ENCODE data around the gene ERAP2.

The ERAP2 gene

GRCh38 chr5:96933764-96934707, 57.7 kb downstream of the ERAP2 start:
- DNase-seq = no peak

- peak; percentile 95 for DNase-seq
Measured at GRCh38 chr5:96934708-96935558, 58.6 kb downstream of the ERAP2 start.

- DNase-seq = peak; percentile 94
Measured at GRCh38 chr5:96935559-96936430, 59.5 kb downstream of the ERAP2 start, which contains the start of gene LNPEP. Gene LNPEP, plus strand, starts transcription at chr5:96936080. Its CDS starts 76 bp downstream, at chr5:96936156.

GRCh38 chr5:96936431-96937320, 60.4 kb downstream of the ERAP2 start:
- peak; percentile 56 for DNase-seq

- DNase-seq = no peak
Measured at GRCh38 chr5:96940586-96940985, 64.3 kb downstream of the ERAP2 start.

GRCh38 chr5:96941140-96941539, 64.8 kb downstream of the ERAP2 start:
- DNase-seq = no peak

GRCh38 chr5:96942078-96942477, 65.8 kb downstream of the ERAP2 start:
- no peak for DNase-seq

GRCh38 chr5:96942911-96943310, 66.6 kb downstream of the ERAP2 start:
- DNase-seq = no peak

GRCh38 chr5:96943799-96944198, 67.5 kb downstream of the ERAP2 start:
- no peak for DNase-seq

GRCh38 chr5:96945144-96945897, 69.0 kb downstream of the ERAP2 start:
- DNase-seq = no peak

GRCh38 chr5:96946381-96946780, 70.1 kb downstream of the ERAP2 start:
- no peak for DNase-seq

- DNase-seq = no peak
Measured at GRCh38 chr5:96952118-96952750, 75.9 kb downstream of the ERAP2 start.

GRCh38 chr5:96952974-96953730, 76.9 kb downstream of the ERAP2 start:
- DNase-seq = no peak

GRCh38 chr5:96957254-96958049, 81.2 kb downstream of the ERAP2 start:
- no peak for DNase-seq

GRCh38 chr5:96958977-96959376, 82.7 kb downstream of the ERAP2 start:
- DNase-seq = no peak

- DNase-seq = no peak
Measured at GRCh38 chr5:96961053-96961452, 84.8 kb downstream of the ERAP2 start.

- no peak for DNase-seq
Measured at GRCh38 chr5:96962540-96962991, 86.3 kb downstream of the ERAP2 start.

GRCh38 chr5:96963267-96963666, 87.0 kb downstream of the ERAP2 start:
- no peak for DNase-seq

Measured in activated T-cell treated with anti-CD3 and anti-CD28 coated beads, Interleukin-2, amount 50 U/mL, for 1 hour (primary cell).